SK-N-MC (cell line): ENCODE measurements around the gene CTRB1.
"Not testable (repeated sequence)": the region's sequence is repeated elsewhere in the genome, so short reads cannot be mapped to it uniquely, and the experiment has no call there.

Experiments used
- DNase-seq: peaks from one replicate; pipeline ENCODE4 v3.0.0-alpha.2; 2011; ENCODE audit warnings: low read depth, low spot score
- H3K27ac ChIP-seq: fragments of 200-600 bp; sonication (generic); 2 replicates; pipeline ENCODE4 v1.5.1; 2016; ENCODE audit warnings: mixed run types
- H3K36me3 ChIP-seq: fragments of 200-600 bp; sonication (generic); 2 replicates; pipeline ENCODE4 v1.6.1; 2017; ENCODE audit warnings: antibody characterized with exemption, low read length, mixed read lengths; ENCODE audit not compliant: insufficient read depth
- H3K4me3 ChIP-seq: fragments of 200-600 bp; sonication (generic); 2 replicates; pipeline ENCODE4 v1.5.1; 2016
- H3K9ac ChIP-seq: fragments of 200-600 bp; sonication (generic); 2 replicates; pipeline ENCODE4 v1.8.0; 2017; ENCODE audit warnings: mixed run types, mixed read lengths; ENCODE audit not compliant: insufficient read length
- H3K9me3 ChIP-seq: fragments of 200-600 bp; sonication (generic); 2 replicates; pipeline ENCODE4 v1.6.1; 2017; ENCODE audit warnings: low read depth, mild to moderate bottlenecking, antibody characterized with exemption, low read length, moderate library complexity, mixed read lengths
- EZH2 ChIP-seq: fragments of 200-600 bp; sonication (generic); IDR thresholded peaks from one replicate; pipeline ENCODE4 v1.6.1; 2017; ENCODE audit warnings: antibody characterized with exemption
- FOXP2 ChIP-seq: optimal IDR thresholded peaks from 2 replicates; pipeline ENCODE3; 2011; ENCODE audit warnings: mild to moderate bottlenecking, moderate library complexity; ENCODE audit not compliant: insufficient read depth; ENCODE audit errors: extremely low read length, control extremely low read depth
- POLR2AphosphoS5 ChIP-seq: IDR thresholded peaks from 2 replicates; pipeline ENCODE4 v1.6.1; 2012; ENCODE audit warnings: mild to moderate bottlenecking, low read depth, low read length, borderline replicate concordance

Gene CTRB1

DNA sequence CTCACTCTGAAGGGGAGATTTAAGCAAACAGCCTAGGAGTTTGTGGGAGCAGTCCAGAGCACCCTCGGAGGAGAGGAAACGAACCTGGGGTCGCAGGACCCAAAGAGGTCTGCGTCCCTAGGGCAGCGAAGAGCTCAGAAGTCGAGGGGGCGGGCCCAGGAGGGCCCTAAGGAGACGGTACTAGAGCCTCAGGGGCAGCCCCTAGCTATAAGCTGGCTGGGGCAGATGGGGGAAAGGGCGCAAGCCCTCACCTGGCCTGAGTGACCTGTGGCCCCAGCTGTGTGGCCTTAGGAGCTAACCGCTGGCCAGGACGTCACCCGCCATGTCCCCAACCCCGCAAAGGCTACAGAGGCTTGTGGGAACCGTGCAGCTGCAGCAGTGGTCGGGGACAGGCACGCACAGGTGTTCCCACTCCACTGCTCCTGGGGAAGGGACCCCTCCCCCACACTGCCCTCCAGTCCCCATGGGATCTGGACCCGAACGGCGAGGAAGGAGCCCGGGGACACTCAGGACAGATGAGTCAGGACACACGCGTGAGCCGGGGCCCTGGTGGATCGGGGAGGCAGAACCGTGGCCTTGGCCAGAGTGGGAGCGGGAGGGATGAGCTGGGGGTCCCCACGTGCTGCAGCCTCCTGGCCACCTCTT, 9.8 kb upstream of the CTRB1 start:
- TF ChIP-seq FOXP2 (no peak), EZH2 (no peak), POLR2AphosphoS5 (no peak)
- no peak for DNase-seq

DNA sequence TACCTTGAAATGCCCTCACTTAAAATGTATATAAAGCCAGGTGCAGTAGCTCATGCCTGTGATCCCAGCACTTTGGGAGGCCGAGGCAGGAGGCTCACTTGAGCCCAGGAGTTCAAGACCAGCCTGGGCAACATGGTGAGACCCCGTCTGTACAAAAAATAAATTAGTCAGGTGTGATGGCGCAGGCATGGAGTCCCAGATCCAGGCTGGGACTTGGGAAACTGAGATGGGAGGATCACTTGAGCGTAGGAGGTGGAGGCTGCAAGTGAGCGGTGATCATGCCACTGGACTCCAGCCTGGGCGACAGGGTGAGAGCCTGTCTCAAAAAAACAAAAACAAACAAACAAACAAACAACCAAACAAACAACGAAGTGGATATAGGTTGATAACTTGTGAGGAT, 9.3 kb upstream of the CTRB1 start:
- H3K9ac ChIP-seq, H3K36me3 ChIP-seq, H3K4me3 ChIP-seq, DNase-seq, H3K9me3 ChIP-seq, H3K27ac ChIP-seq: not testable (repeated sequence)

More for the DNA sequence above, 9.8 kb upstream of the CTRB1 start:
- no peak overlapping the region for H3K9ac ChIP-seq
- no peak overlapping the region for H3K27ac ChIP-seq
- no peaks in the 10 kb centered on the region for H3K9me3 ChIP-seq
- H3K36me3 ChIP-seq, result no peaks in the 10 kb centered on the region
- no peak overlapping the region for H3K4me3 ChIP-seq

DNA sequence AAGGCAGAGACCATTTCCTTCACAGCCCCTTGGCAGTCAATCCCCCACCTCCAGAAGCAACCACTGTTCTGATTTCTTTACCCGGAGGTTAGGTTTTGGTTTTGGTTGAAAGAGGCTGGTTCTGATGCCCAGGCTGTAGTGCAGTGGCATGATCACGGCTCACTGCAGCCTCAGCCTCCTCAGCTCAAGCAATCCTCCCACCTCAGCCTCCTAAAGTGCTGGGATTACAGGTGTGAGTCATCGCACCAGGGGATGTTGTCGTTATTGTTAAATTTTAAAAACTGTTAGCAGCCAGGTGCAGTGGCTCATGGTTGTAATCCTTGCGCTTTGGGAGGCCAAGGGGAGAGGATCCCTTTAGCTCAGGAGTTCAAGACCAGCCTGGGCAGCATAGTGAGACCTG, 8.8 kb upstream of the CTRB1 start:
- H3K27ac ChIP-seq, result no peak overlapping the region
- H3K9me3 ChIP-seq, result no peaks in the 10 kb centered on the region
- no peak for DNase-seq
- H3K9ac ChIP-seq, result no peak overlapping the region
- no peaks in the 10 kb centered on the region for H3K36me3 ChIP-seq
- H3K4me3 ChIP-seq, result no peak overlapping the region
- TF ChIP-seq POLR2AphosphoS5 (no peak), FOXP2 (no peak), EZH2 (no peak)

DNA sequence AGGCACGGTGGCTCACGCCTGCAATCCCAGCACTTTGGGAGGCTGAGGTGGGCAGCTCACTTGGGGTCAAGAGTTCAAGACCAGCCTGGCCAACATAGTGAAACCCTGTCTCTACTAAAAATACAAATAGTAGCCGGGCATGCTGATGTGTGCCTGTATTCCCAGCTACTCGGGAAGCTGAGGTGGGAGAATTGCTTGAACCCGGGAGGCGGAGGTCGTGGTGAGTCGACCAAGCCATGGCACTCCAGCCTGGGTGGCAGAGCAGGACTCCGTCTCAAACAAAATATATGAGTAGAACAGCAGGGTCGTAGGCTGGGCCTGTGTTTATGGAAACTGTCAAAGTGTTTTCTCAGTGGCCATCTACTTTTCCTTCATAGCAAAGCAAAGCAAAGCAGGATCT, 7.5 kb upstream of the CTRB1 start:
- H3K27ac ChIP-seq, H3K9ac ChIP-seq, H3K36me3 ChIP-seq, H3K9me3 ChIP-seq, H3K4me3 ChIP-seq, DNase-seq: not testable (repeated sequence)

DNA sequence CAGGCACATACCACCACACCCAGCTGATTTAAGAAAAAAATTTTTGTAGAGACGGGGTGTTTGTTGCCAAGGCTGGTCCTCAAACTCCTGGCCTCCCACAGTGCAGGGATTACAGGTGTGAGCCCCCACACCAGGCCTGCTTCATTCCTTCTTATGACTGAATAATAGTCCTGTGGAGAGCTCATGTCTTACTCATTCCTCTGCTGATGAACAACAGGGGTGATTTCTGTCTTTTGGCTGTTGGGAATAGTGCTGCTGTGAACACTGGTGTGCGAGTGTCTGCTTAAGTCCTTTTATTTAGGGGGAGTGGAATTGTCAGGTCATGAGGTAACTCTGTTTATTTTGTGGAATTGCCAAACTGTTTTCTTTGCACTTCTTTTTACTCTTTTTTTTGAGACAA, 2.7 kb upstream of the CTRB1 start:
- Histone ChIP-seq H3K36me3 (no peaks in the 10 kb centered on the region), H3K9me3 (no peaks in the 10 kb centered on the region), H3K27ac (no peak overlapping the region), H3K9ac (no peak overlapping the region), H3K4me3 (no peak overlapping the region)
- no peak for TF ChIP-seq POLR2AphosphoS5
- no peak for TF ChIP-seq EZH2
- TF ChIP-seq FOXP2, result no peak
- DNase-seq, result no peak

GRCh38 chr16:75216576-75216975, 2.2 kb upstream of the CTRB1 start:
- no peaks in the 10 kb centered on the region for H3K9me3 ChIP-seq
- no peak for DNase-seq
- H3K9ac ChIP-seq, result no peak overlapping the region
- no peak overlapping the region for H3K27ac ChIP-seq
- H3K4me3 ChIP-seq, result no peak overlapping the region
- no peaks in the 10 kb centered on the region for H3K36me3 ChIP-seq
- no peak for TF ChIP-seq POLR2AphosphoS5
- TF ChIP-seq FOXP2, result no peak
- no peak for TF ChIP-seq EZH2

DNA sequence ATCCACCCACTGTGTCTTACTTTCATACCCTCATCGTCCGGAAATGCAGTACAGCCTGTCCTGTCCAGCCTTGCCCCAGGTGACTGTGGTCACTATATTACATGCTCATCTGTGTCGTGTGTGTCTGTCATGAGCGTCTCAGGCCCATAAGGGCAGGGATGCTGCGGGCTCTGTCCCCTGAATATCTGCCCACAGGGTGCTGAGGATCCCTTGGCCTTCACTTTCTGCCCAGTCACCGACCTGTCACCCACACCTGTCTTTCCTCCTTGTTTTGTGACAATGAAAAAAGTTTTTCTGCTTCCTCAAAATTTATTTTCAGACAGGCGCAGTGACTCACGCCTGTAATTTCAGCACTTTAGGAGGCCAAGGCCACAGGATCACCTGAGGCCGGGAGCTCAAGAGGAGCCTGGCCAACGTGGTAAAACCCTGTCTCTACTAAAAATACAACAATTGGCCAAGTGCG, 1.4 kb upstream of the CTRB1 start:
- no peak overlapping the region for H3K9ac ChIP-seq
- no peaks in the 10 kb centered on the region for H3K36me3 ChIP-seq
- no peaks in the 10 kb centered on the region for H3K9me3 ChIP-seq
- no peak overlapping the region for H3K27ac ChIP-seq
- no peak for TF ChIP-seq FOXP2
- no peak for TF ChIP-seq POLR2AphosphoS5
- no peak for TF ChIP-seq EZH2
- DNase-seq, result no peak
- no peak overlapping the region for H3K4me3 ChIP-seq

- no peak for DNase-seq
- Histone ChIP-seq H3K9ac (no peak overlapping the region), H3K9me3 (no peaks in the 10 kb centered on the region), H3K4me3 (no peak overlapping the region), H3K36me3 (no peaks in the 10 kb centered on the region), H3K27ac (no peak overlapping the region)
- TF ChIP-seq FOXP2, result no peak
- TF ChIP-seq POLR2AphosphoS5, result no peak
- TF ChIP-seq EZH2, result no peak
These were observed 300 bp downstream of the CTRB1 start for GRCh38 chr16:75219088-75219487.

GRCh38 chr16:75219838-75220237, 1.1 kb downstream of the CTRB1 start:
- TF ChIP-seq POLR2AphosphoS5 (no peak), FOXP2 (no peak), EZH2 (no peak)
- H3K27ac ChIP-seq, result no peak overlapping the region
- no peak overlapping the region for H3K9ac ChIP-seq
- no peak overlapping the region for H3K4me3 ChIP-seq
- H3K36me3 ChIP-seq, result no peaks in the 10 kb centered on the region
- H3K9me3 ChIP-seq, result no peaks in the 10 kb centered on the region
- no peak for DNase-seq
